ENCODE measurements around the gene ITLN2. TPM values are rescaled to one million over a fixed set of nuclear protein-coding genes. Genes with fewer than 3 reads are reported as not detected.
"Not testable (repeated sequence)": the region's sequence is repeated elsewhere in the genome, so short reads cannot be mapped to it uniquely, and the experiment has no call there.

Gene ITLN2
- total and polyA plus RNA-seq, 2 donors (not counting 3 experiments of a cell fraction or from before 2014, with no cell fraction given), result 0.46 TPM; not detected in 1

DNA sequence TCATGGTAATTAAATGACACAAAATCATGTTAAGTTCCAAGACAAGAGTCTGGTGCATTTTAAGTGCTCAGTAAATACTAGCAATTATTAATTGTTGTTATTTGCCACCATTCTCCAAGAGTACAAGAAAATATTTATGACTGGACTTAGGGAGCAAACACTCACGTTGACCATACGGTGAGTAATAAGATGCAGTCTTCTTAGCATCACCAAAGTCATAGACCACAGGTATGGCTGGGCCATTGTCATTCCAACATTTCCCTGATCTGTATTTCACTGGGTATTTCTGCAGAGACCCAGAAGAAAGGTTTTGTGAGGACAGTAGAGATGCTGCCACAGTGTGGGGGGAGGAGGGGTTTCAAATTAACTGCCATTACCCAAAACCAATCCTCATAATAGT is 4.7 kb downstream of the ITLN2 start:
- H3K9ac ChIP-seq (replicated peaks; ENCODE audit: extremely low read depth, insufficient read depth, low read length), result no peak overlapping the region
- no TSS peak for BruUV-seq (replicated peaks)
- TF ChIP-seq, protein P1, sequence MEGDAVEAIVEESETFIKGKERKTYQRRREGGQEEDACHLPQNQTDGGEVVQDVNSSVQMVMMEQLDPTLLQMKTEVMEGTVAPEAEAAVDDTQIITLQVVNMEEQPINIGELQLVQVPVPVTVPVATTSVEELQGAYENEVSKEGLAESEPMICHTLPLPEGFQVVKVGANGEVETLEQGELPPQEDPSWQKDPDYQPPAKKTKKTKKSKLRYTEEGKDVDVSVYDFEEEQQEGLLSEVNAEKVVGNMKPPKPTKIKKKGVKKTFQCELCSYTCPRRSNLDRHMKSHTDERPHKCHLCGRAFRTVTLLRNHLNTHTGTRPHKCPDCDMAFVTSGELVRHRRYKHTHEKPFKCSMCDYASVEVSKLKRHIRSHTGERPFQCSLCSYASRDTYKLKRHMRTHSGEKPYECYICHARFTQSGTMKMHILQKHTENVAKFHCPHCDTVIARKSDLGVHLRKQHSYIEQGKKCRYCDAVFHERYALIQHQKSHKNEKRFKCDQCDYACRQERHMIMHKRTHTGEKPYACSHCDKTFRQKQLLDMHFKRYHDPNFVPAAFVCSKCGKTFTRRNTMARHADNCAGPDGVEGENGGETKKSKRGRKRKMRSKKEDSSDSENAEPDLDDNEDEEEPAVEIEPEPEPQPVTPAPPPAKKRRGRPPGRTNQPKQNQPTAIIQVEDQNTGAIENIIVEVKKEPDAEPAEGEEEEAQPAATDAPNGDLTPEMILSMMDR (IDR thresholded peaks at IDR 0.05; ENCODE audit: extremely low read depth in 1 of 2, insufficient read depth in 1 of 2, low read depth in 1 of 2, low read length in 2 of 2), result no peak
- TF ChIP-seq GATA2 (IDR thresholded peaks at IDR 0.05; ENCODE audit: insufficient read depth, insufficient read length, low read depth, low read length) (no peak), MYC (IDR thresholded peaks at IDR 0.05; ENCODE audit: low read depth, low read length) (no peak), POLR2AphosphoS5 (IDR thresholded peaks at IDR 0.05; ENCODE audit: insufficient read depth, low read depth, low read length) (no peak), JUN (IDR thresholded peaks at IDR 0.05; ENCODE audit: borderline replicate concordance, insufficient read depth, insufficient read length, low read depth) (no peak), FOS (IDR thresholded peaks at IDR 0.05; ENCODE audit: borderline replicate concordance, insufficient read depth, low read length) (no peak), EZH2 (IDR thresholded peaks at IDR 0.05; ENCODE audit: borderline replicate concordance, low read depth, low read length, severe bottlenecking) (no peak), POLR2A (IDR thresholded peaks at IDR 0.05; ENCODE audit: low read depth, low read length) (no peak)
- TF ChIP-seq, protein P2, sequence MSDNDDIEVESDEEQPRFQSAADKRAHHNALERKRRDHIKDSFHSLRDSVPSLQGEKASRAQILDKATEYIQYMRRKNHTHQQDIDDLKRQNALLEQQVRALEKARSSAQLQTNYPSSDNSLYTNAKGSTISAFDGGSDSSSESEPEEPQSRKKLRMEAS (IDR thresholded peaks at IDR 0.05; ENCODE audit: insufficient read depth, insufficient read length), result no peak
- H3K9me1 ChIP-seq (replicated peaks; ENCODE audit: control insufficient read depth, extremely low read depth, insufficient read depth, low read length), result no peaks in the 10 kb centered on the region
- no peak overlapping the region for H3K27ac ChIP-seq (ENCODE audit: insufficient read depth, low read depth, low read length)
- no peak overlapping the region for H2AFZ ChIP-seq (ENCODE audit: low read depth, low read length)
- H4K20me1 ChIP-seq (replicated peaks; ENCODE audit: control insufficient read depth, extremely low read depth, insufficient read depth, low read length), result no peaks in the 10 kb centered on the region
- H3K4me1 ChIP-seq (ENCODE audit: control insufficient read depth, extremely low read depth, insufficient read depth, low read length), result no peaks in the 10 kb centered on the region
- POLR2A ChIA-PET, result no interaction called here
- H3K79me2 ChIP-seq (ENCODE audit: control insufficient read depth, insufficient read depth, low read length), result no peaks in the 10 kb centered on the region
- no peaks in the 10 kb centered on the region for H3K36me3 ChIP-seq (ENCODE audit: control insufficient read depth in 2 of 2, extremely low read depth in 1 of 2, insufficient read depth in 2 of 2, low read length in 2 of 2)
- DNase-seq (ENCODE audit: low read depth, low spot score), result no peak
- peaks cover 4 to 10% of the 10 kb centered on the region in 2 experiments for H3K27me3 ChIP-seq (ENCODE audit: control insufficient read depth in 2 of 2, insufficient read depth in 2 of 2, low read length in 2 of 2)
- intact Hi-C loops (cut with micrococcal nuclease) (loop anchor here (2.0 kb wide), 1 partner anchor 223 kb away; no protein-coding TSS in a partner anchor), dilution Hi-C loops (cut with MboI; ENCODE audit: extremely low pct_ligation_motif_present, low sequenced_read_pairs) (no loop called here)
- no peaks in the 10 kb centered on the region for H3K9me3 ChIP-seq (replicated peaks; ENCODE audit: control insufficient read depth, insufficient read depth, low read length)
- FAIRE-seq, result no peak
- no peak overlapping the region for H3K4me3 ChIP-seq (replicated peaks in 1 of 3; ENCODE audit: insufficient read depth in 1 of 3, low read depth in 1 of 3, low read length in 3 of 3)
- CTCF ChIA-PET, result interaction anchor here (3.7 kb wide), 1 partner anchor 114 kb away, joined by 57 read pairs; no protein-coding TSS in a partner anchor
- no peak overlapping the region for H3K4me2 ChIP-seq (ENCODE audit: insufficient read depth, low read length)

DNA sequence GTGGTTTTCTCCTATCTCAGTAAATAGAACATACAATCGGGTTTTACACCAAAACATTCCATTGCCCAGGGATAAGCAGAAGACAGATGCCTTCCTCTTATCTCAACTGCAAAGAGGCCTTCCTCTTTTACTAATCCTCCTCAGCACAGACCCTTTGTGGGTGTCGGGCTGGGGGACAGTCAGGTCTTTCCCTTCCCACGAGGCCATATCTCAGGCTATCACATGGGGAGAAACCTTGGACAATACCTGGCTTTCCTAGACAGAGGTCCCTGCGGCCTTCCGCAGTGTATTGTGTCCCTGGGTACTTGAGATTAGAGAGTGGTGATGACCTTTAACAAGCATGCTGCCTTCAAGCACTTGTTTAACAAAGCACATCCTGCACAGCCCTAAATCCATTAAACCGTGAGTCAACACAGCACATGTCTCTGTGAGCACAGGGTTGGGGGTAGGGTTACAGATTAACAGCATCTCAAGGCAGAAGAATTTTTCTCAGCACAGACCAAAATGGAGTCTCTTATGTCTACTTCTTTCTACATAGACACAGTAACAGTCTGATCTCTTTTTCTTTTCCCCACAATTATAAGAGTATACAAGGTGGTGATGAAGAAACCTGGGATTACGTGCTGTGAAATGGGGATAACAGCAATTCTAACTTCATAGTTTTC is 5.3 kb downstream of the ITLN2 start:
- BruUV-seq (replicated peaks), result not testable (repeated sequence)

More for the DNA sequence above, 5.3 kb downstream of the ITLN2 start:
- FAIRE-seq; H3K36me3 ChIP-seq (ENCODE audit: control insufficient read depth in 2 of 2, extremely low read depth in 1 of 2, insufficient read depth in 2 of 2, low read length in 2 of 2); H3K4me1 ChIP-seq (ENCODE audit: control insufficient read depth, extremely low read depth, insufficient read depth, low read length); H3K9me1 ChIP-seq (replicated peaks; ENCODE audit: control insufficient read depth, extremely low read depth, insufficient read depth, low read length); H3K27ac ChIP-seq (ENCODE audit: insufficient read depth, low read depth, low read length); H4K20me1 ChIP-seq (replicated peaks; ENCODE audit: control insufficient read depth, extremely low read depth, insufficient read depth, low read length); H3K9ac ChIP-seq (replicated peaks; ENCODE audit: extremely low read depth, insufficient read depth, low read length); H3K4me2 ChIP-seq (ENCODE audit: insufficient read depth, low read length); intact Hi-C loops (cut with micrococcal nuclease); POLR2A ChIA-PET; H3K79me2 ChIP-seq (ENCODE audit: control insufficient read depth, insufficient read depth, low read length); H2AFZ ChIP-seq (ENCODE audit: low read depth, low read length); H3K9me3 ChIP-seq (replicated peaks; ENCODE audit: control insufficient read depth, insufficient read depth, low read length); CTCF ChIA-PET; H3K4me3 ChIP-seq (replicated peaks in 1 of 3; ENCODE audit: insufficient read depth in 1 of 3, low read depth in 1 of 3, low read length in 3 of 3); dilution Hi-C loops (cut with MboI; ENCODE audit: extremely low pct_ligation_motif_present, low sequenced_read_pairs): not testable (repeated sequence)
- DNase-seq (ENCODE audit: low read depth, low spot score), result peak; percentile 41
- peaks cover 4 to 10% of the 10 kb centered on the region in 2 experiments for H3K27me3 ChIP-seq (ENCODE audit: control insufficient read depth in 2 of 2, insufficient read depth in 2 of 2, low read length in 2 of 2)
